Common myeloid progenitor, CD34-positive (primary cell): ENCODE measurements around the gene NTM.
A peak's percentile ranks its signal among the peaks of the same experiment; 100 is the strongest.

ENCODE experiments used
- CTCF ChIA-PET: fragments of 350-600 bp; sonication (Branson Sonifier 250); formaldehyde crosslinking; loops from one replicate; lab custom pipeline; 2021; ENCODE audit warnings: antibody characterized with exemption; lab: Charles Lee
- POLR2A ChIA-PET: fragments of 350-600 bp; sonication (Branson Sonifier 250); formaldehyde crosslinking; loops from one replicate; lab custom pipeline; 2021; ENCODE audit warnings: antibody characterized with exemption; lab: Charles Lee
- DNase-seq, 3 donors: peaks; one replicate each; pipeline versions ENCODE4 v3.0.0 to v3.0.0-alpha.2; 2013
- H3K27ac ChIP-seq, 2 experiments: 1 replicate in 1 of 2; 2 replicates in 1 of 2; pipeline ENCODE4 v1.7.0; 2013; ENCODE audit warnings: inconsistent platforms in 2 of 2, low read length in 2 of 2, mild to moderate bottlenecking in 2 of 2, low read depth in 1 of 2, moderate library complexity in 1 of 2; ENCODE audit not compliant: severe bottlenecking in 2 of 2, insufficient read depth in 1 of 2, poor library complexity in 1 of 2
- H3K27me3 ChIP-seq, 5 experiments: replicated peaks in 2 of 5; 1 replicate in 3 of 5; 2 replicates in 2 of 5; pipeline versions ENCODE4 v1.6.1 to v1.7.0; 2013; ENCODE audit warnings: low read length in 4 of 5, mild to moderate bottlenecking in 2 of 5, moderate library complexity in 2 of 5, inconsistent platforms in 1 of 5; ENCODE audit not compliant: insufficient read depth in 5 of 5, control insufficient read depth in 4 of 5
- H3K36me3 ChIP-seq, 4 experiments: 1 replicate in 2 of 4; 2 replicates in 2 of 4; pipeline versions ENCODE4 v1.6.1 to v1.7.0; 2013; ENCODE audit warnings: low read length in 3 of 4, control low read depth in 1 of 4, mild to moderate bottlenecking in 1 of 4; ENCODE audit not compliant: control insufficient read depth in 4 of 4, insufficient read depth in 4 of 4
- H3K4me1 ChIP-seq, 4 experiments: 1 replicate in 3 of 4; 2 replicates in 1 of 4; pipeline versions ENCODE4 v1.6.1 to v1.7.1; 2013; ENCODE audit warnings: low read length in 3 of 4, mild to moderate bottlenecking in 3 of 4, control low read depth in 1 of 4, inconsistent platforms in 1 of 4, moderate library complexity in 1 of 4; ENCODE audit not compliant: control insufficient read depth in 4 of 4, insufficient read depth in 4 of 4; ENCODE audit errors: control extremely low read depth in 1 of 4
- H3K4me3 ChIP-seq, 7 experiments: 1 replicate in 4 of 7; 2 replicates in 3 of 7; pipeline versions ENCODE4 v1.5.1 to v1.7.0; 2013; ENCODE audit warnings: mild to moderate bottlenecking in 7 of 7, low read length in 6 of 7, moderate library complexity in 6 of 7, inconsistent platforms in 2 of 7, low read depth in 2 of 7, control low read depth in 1 of 7; ENCODE audit not compliant: insufficient read depth in 4 of 7, control insufficient read depth in 1 of 7; ENCODE audit errors: extremely low read depth in 1 of 7
- H3K9me3 ChIP-seq, 5 experiments: 1 replicate in 4 of 5; 2 replicates in 1 of 5; pipeline versions ENCODE4 v1.6.1 to v1.7.1; 2013; ENCODE audit warnings: low read length in 4 of 5, mild to moderate bottlenecking in 2 of 5, inconsistent platforms in 1 of 5, low read depth in 1 of 5, moderate library complexity in 1 of 5; ENCODE audit not compliant: control insufficient read depth in 4 of 5, insufficient read depth in 2 of 5; ENCODE audit errors: control extremely low read depth in 1 of 5
- WGBS: methylation state at CpG from one replicate; pipeline ENCODE4 v1.1.5; 2013; ENCODE audit not compliant: insufficient coverage; 5-methylcytosine and 5-hydroxymethylcytosine counted together

Gene NTM

DNA sequence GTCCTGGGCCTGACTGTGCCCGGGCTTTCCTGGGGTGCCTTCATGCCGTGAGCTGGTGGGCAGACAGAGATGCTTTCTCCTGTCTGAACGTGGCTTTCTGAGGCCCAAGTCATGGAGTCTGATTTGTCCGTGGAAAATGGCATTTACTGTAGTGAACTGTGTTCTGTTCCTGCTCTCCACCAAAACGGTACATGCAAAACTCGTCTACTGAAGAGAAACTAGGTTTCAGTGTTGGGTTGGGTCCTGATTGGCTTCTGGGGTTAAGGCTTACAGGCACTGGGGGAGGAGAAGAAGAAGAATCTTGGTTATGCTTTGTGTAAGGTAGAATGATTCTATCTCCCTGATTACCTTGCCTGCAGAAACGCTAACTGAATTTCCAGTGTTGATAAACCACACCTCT lies 541.7 kb downstream of the NTM start:
- peaks cover 0 to 16% (median 10%) of the 10 kb centered on the region in 4 experiments for H3K4me1 ChIP-seq
- H3K9me3 ChIP-seq: no peaks in the 10 kb centered on the region
- DNase-seq: no peak
- no peaks in the 10 kb centered on the region for H3K36me3 ChIP-seq
- 44% methylated on average over 5 of the region's 7 CpGs for WGBS
- no peak overlapping the region for H3K27ac ChIP-seq
- CTCF ChIA-PET: interaction anchor here (1.1 kb wide), 1 partner anchor 214 kb away, joined by 3 read pairs; no protein-coding TSS in a partner anchor
- peaks cover 26 to 84% (median 38%) of the 10 kb centered on the region in 5 experiments for H3K27me3 ChIP-seq
- no peak overlapping the region for H3K4me3 ChIP-seq
- POLR2A ChIA-PET: no interaction called here

DNA sequence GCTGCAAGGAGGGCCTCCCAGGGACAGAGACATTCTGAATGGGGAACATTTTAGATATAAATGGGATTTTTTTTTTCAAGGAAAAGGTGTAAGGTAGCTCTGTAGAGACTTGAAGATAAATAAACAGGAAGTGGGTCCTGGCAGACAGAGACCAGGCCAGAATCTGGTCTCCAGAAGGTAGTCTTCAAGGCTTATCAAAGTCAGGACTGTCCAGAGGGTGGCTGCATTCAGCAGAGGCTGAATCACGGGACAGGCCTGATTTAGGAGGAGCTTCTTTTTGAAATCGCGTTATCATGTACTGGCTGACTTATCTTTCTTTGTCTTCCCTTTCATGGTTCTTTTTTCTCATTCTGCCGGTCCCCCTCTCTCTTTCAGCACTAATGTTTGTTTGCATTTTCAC lies 542.9 kb downstream of the NTM start:
- H3K9me3 ChIP-seq: no peaks in the 10 kb centered on the region
- POLR2A ChIA-PET: no interaction called here
- DNase-seq: no peak
- H3K36me3 ChIP-seq: no peaks in the 10 kb centered on the region
- no peak overlapping the region for H3K27ac ChIP-seq
- H3K4me3 ChIP-seq: no peak overlapping the region
- H3K27me3 ChIP-seq: peaks cover 22 to 83% (median 35%) of the 10 kb centered on the region in 5 experiments
- 77% methylated on average over 3 of the region's 4 CpGs for WGBS
- peaks cover 0 to 16% (median 10%) of the 10 kb centered on the region in 4 experiments for H3K4me1 ChIP-seq
- CTCF ChIA-PET: interaction anchor here (1.1 kb wide), 1 partner anchor 213 kb away, joined by 3 read pairs; no protein-coding TSS in a partner anchor

DNA sequence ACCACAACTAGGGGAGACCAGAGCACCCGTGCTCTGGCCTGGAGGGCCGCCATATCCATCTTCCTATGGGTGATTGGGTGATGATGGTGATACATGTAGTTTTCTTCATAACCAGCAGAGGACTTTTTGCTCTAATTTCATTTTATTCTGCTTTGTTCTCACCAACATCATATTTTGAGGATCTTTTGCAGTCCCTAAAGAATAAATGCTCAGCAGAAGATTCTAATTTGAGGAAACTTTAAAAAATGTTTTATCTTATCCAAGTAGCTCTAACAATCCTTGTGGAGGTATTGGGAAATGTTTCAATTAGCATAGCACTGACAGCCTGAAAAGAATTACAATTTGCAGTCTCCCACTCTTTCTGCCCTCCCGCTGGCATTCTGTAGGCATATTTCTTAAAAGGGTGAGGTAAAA lies 544.0 kb downstream of the NTM start:
- Histone ChIP-seq H3K27ac (no peak overlapping the region), H3K27me3 (peaks cover 13 to 72% (median 30%) of the 10 kb centered on the region in 5 experiments), H3K36me3 (no peaks in the 10 kb centered on the region), H3K4me1 (peaks cover 0 to 16% (median 10%) of the 10 kb centered on the region in 4 experiments), H3K4me3 (no peak overlapping the region), H3K9me3 (no peaks in the 10 kb centered on the region)
- ChIA-PET POLR2A (no interaction called here), CTCF (interaction anchor here (0.9 to 1.0 kb wide), 2 partner anchors 8 to 57 kb away, joined by 3 read pairs; no protein-coding TSS in a partner anchor)
- peak in 1 of 3 donors; percentile 13 for DNase-seq
- no CpG with 5 or more reads among the region's 3 CpGs for WGBS

GRCh38 chr11:131916638-131917037 lies 546.2 kb downstream of the NTM start:
- 94% methylated on average over 5 of the region's 5 CpGs for WGBS
- POLR2A ChIA-PET: no interaction called here
- no peaks in the 10 kb centered on the region for H3K36me3 ChIP-seq
- CTCF ChIA-PET: interaction anchor here (1.0 to 1.3 kb wide), 3 partner anchors 10 to 52 kb away, joined by 3 to 4 read pairs (median 3); no protein-coding TSS in a partner anchor
- peaks cover 15 to 50% (median 26%) of the 10 kb centered on the region in 5 experiments for H3K27me3 ChIP-seq
- DNase-seq: no peak
- no peaks in the 10 kb centered on the region for H3K9me3 ChIP-seq
- no peak overlapping the region for H3K27ac ChIP-seq
- peaks cover 0 to 4% (median 2%) of the 10 kb centered on the region in 4 experiments for H3K4me1 ChIP-seq
- H3K4me3 ChIP-seq: no peak overlapping the region

- POLR2A ChIA-PET: no interaction called here
- WGBS: 91% methylated on average over 8 of the region's 12 CpGs
- peaks cover 8 to 38% (median 17%) of the 10 kb centered on the region in 5 experiments for H3K27me3 ChIP-seq
- H3K4me1 ChIP-seq: no peaks in the 10 kb centered on the region
- H3K36me3 ChIP-seq: no peaks in the 10 kb centered on the region
- no peaks in the 10 kb centered on the region for H3K9me3 ChIP-seq
- DNase-seq: no peak
- H3K4me3 ChIP-seq: no peak overlapping the region
- CTCF ChIA-PET: interaction anchor here (1.0 kb wide), 1 partner anchor 54 kb away, joined by 3 read pairs; no protein-coding TSS in a partner anchor
- H3K27ac ChIP-seq: no peak overlapping the region
Measured at GRCh38 chr11:131917634-131918384, 547.4 kb downstream of the NTM start.

GRCh38 chr11:131918663-131919062 lies 548.2 kb downstream of the NTM start:
- POLR2A ChIA-PET: no interaction called here
- WGBS: 84% methylated on average over 4 of the region's 4 CpGs
- H3K36me3 ChIP-seq: no peaks in the 10 kb centered on the region
- H3K4me3 ChIP-seq: no peak overlapping the region
- H3K27ac ChIP-seq: no peak overlapping the region
- no peaks in the 10 kb centered on the region for H3K4me1 ChIP-seq
- no peaks in the 10 kb centered on the region for H3K9me3 ChIP-seq
- CTCF ChIA-PET: interaction anchor here (0.6 kb wide), 1 partner anchor 686 kb away, joined by 3 read pairs; no protein-coding TSS in a partner anchor
- H3K27me3 ChIP-seq: peaks cover 8 to 29% (median 15%) of the 10 kb centered on the region in 5 experiments
- no peak for DNase-seq

- Histone ChIP-seq H3K4me3 (no peak overlapping the region), H3K4me1 (no peaks in the 10 kb centered on the region), H3K27ac (no peak overlapping the region), H3K9me3 (no peaks in the 10 kb centered on the region), H3K27me3 (peaks cover 4 to 10% (median 5%) of the 10 kb centered on the region in 5 experiments), H3K36me3 (no peaks in the 10 kb centered on the region)
- no peak for DNase-seq
- WGBS: 94% methylated on average over 6 of the region's 6 CpGs
- ChIA-PET CTCF (interaction anchor here (1.2 kb wide), 1 partner anchor 8 kb away, joined by 3 read pairs; no protein-coding TSS in a partner anchor), POLR2A (no interaction called here)
Measured at GRCh38 chr11:131922220-131922619, 551.8 kb downstream of the NTM start.
